Neural progenitor cell (in vitro differentiated cells): Measurements from ENCODE around the gene RHO. TPM values are rescaled to one million over a fixed set of nuclear protein-coding genes. Genes with fewer than 3 reads are reported as not detected.

Experiments
- DNase-seq: peaks from one replicate; pipeline ENCODE4 v3.0.0-alpha.2; 2016; ENCODE audit warnings: low spot score
- H2AFZ ChIP-seq: fragments of 200-600 bp; sonication (generic); replicated peaks from 2 replicates; pipeline ENCODE4 v1.6.1; 2016; ENCODE audit warnings: antibody characterized with exemption
- H3F3A ChIP-seq: fragments of 200-600 bp; sonication (generic); 2 replicates; pipeline ENCODE4 v1.6.1; 2016; ENCODE audit warnings: antibody characterized with exemption, low read depth
- H3K27ac ChIP-seq: fragments of 200-600 bp; sonication (generic); 2 replicates; pipeline ENCODE4 v1.5.1; 2016; ENCODE audit warnings: mild to moderate bottlenecking
- H3K27me3 ChIP-seq: fragments of 200-600 bp; sonication (generic); 2 replicates; pipeline ENCODE4 v1.6.1; 2016; ENCODE audit warnings: mild to moderate bottlenecking, moderate library complexity
- H3K36me3 ChIP-seq: fragments of 200-600 bp; sonication (generic); 2 replicates; pipeline ENCODE4 v1.5.1; 2016
- H3K4me1 ChIP-seq: fragments of 200-600 bp; sonication (generic); 2 replicates; pipeline ENCODE4 v1.6.1; 2016; ENCODE audit warnings: mixed run types
- H3K4me2 ChIP-seq: fragments of 200-600 bp; sonication (generic); 2 replicates; pipeline ENCODE4 v1.6.1; 2016
- H3K4me3 ChIP-seq: fragments of 200-600 bp; sonication (generic); 2 replicates; pipeline ENCODE4 v1.5.1; 2016
- H3K79me2 ChIP-seq: fragments of 200-600 bp; sonication (generic); 2 replicates; pipeline ENCODE4 v1.6.1; 2016; ENCODE audit warnings: low read depth
- H3K9ac ChIP-seq: fragments of 200-600 bp; sonication (generic); 2 replicates; pipeline ENCODE4 v1.6.1; 2016
- H3K9me3 ChIP-seq: fragments of 200-600 bp; sonication (generic); 2 replicates; pipeline ENCODE4 v1.5.1; 2016; ENCODE audit warnings: low read depth
- H4K20me1 ChIP-seq: fragments of 200-600 bp; sonication (generic); 2 replicates; pipeline ENCODE4 v1.6.1; 2016; ENCODE audit warnings: low read depth
- H3K27ac Mint-ChIP-seq: 3 replicates; pipeline ENCODE4 v1.8.0; 2021; ENCODE audit warnings: mixed read lengths
- H3K27me3 Mint-ChIP-seq: 2 replicates; pipeline ENCODE4 v1.8.0; 2022; ENCODE audit warnings: low read depth, mild to moderate bottlenecking, inconsistent platforms, moderate library complexity, mixed read lengths; ENCODE audit not compliant: insufficient read depth
- H3K36me3 Mint-ChIP-seq: 3 replicates; pipeline ENCODE4 v1.8.0; 2021; ENCODE audit warnings: mixed read lengths
- H3K4me1 Mint-ChIP-seq: 3 replicates; pipeline ENCODE4 v1.8.0; 2021; ENCODE audit warnings: mixed read lengths
- H3K4me3 Mint-ChIP-seq: 3 replicates; pipeline ENCODE4 v1.8.0; 2021; ENCODE audit warnings: mild to moderate bottlenecking, moderate library complexity, mixed read lengths
- H3K9me3 Mint-ChIP-seq: 3 replicates; pipeline ENCODE4 v1.8.0; 2020; ENCODE audit warnings: mixed read lengths
- EZH2 ChIP-seq: fragments of 200-600 bp; sonication (generic); IDR thresholded peaks from 2 replicates; pipeline ENCODE4 v1.6.1; 2017; ENCODE audit warnings: antibody characterized with exemption, mild to moderate bottlenecking, moderate library complexity
- EZH2phosphoT487 ChIP-seq: fragments of 200-600 bp; sonication (generic); IDR thresholded peaks from 2 replicates; pipeline ENCODE4 v1.6.1; 2017; ENCODE audit warnings: antibody characterized with exemption
- total RNA-seq: library from RNA; depleted of rRNA; stranded (reverse); fragments of >200 nt; gene quantifications from 2 replicates; pipeline ENCODE4 v1.2.3, GENCODE V29; 2015; ENCODE audit warnings: low replicate concordance
- TF ChIP-seq, protein P1 (sequence below): fragments of 200-600 bp; sonication (generic); IDR thresholded peaks from 2 replicates; pipeline ENCODE4 v1.5.1; 2017; ENCODE audit warnings: antibody characterized with exemption, mild to moderate bottlenecking

Gene RHO
- total RNA-seq, 1 donor from 2014 or later: not detected

- Histone ChIP-seq H3K4me3 (no peak overlapping the region), H3K27ac (no peak overlapping the region), H3K79me2 (no peaks in the 10 kb centered on the region), H3K9ac (no peak overlapping the region), H3K27me3 (no peaks in the 10 kb centered on the region), H2AFZ (no peak overlapping the region), H3K9me3 (no peaks in the 10 kb centered on the region), H3K36me3 (no peaks in the 10 kb centered on the region), H3F3A (no peaks in the 10 kb centered on the region), H4K20me1 (no peaks in the 10 kb centered on the region), H3K4me2 (no peak overlapping the region), H3K4me1 (no peaks in the 10 kb centered on the region)
- Mint-ChIP-seq H3K9me3 (no peaks in the 10 kb centered on the region), H3K27ac (no peak overlapping the region), H3K4me1 (no peaks in the 10 kb centered on the region), H3K27me3 (peaks cover 2% of the 10 kb centered on the region), H3K36me3 (peaks cover 29% of the 10 kb centered on the region), H3K4me3 (no peak overlapping the region)
- DNase-seq: no peak
- TF ChIP-seq, protein P1, sequence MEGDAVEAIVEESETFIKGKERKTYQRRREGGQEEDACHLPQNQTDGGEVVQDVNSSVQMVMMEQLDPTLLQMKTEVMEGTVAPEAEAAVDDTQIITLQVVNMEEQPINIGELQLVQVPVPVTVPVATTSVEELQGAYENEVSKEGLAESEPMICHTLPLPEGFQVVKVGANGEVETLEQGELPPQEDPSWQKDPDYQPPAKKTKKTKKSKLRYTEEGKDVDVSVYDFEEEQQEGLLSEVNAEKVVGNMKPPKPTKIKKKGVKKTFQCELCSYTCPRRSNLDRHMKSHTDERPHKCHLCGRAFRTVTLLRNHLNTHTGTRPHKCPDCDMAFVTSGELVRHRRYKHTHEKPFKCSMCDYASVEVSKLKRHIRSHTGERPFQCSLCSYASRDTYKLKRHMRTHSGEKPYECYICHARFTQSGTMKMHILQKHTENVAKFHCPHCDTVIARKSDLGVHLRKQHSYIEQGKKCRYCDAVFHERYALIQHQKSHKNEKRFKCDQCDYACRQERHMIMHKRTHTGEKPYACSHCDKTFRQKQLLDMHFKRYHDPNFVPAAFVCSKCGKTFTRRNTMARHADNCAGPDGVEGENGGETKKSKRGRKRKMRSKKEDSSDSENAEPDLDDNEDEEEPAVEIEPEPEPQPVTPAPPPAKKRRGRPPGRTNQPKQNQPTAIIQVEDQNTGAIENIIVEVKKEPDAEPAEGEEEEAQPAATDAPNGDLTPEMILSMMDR: no peak
- TF ChIP-seq EZH2: no peak
- TF ChIP-seq EZH2phosphoT487: no peak
Observed at GRCh38 chr3:129506231-129506742, 22.2 kb upstream of the RHO start.

- TF ChIP-seq EZH2phosphoT487 (no peak), EZH2 (no peak)
- TF ChIP-seq, protein P1: no peak
- no peaks in the 10 kb centered on the region for H3K4me1 ChIP-seq
- no peak overlapping the region for H3K4me3 ChIP-seq
- Mint-ChIP-seq H3K4me1 (peaks cover 3% of the 10 kb centered on the region), H3K36me3 (peaks cover 30% of the 10 kb centered on the region), H3K9me3 (no peaks in the 10 kb centered on the region), H3K4me3 (no peak overlapping the region), H3K27me3 (peaks cover 2% of the 10 kb centered on the region), H3K27ac (no peak overlapping the region)
- H2AFZ ChIP-seq: no peak overlapping the region
- H3K9me3 ChIP-seq: no peaks in the 10 kb centered on the region
- no peaks in the 10 kb centered on the region for H3F3A ChIP-seq
- H3K79me2 ChIP-seq: no peaks in the 10 kb centered on the region
- no peak overlapping the region for H3K27ac ChIP-seq
- no peak overlapping the region for H3K9ac ChIP-seq
- no peak overlapping the region for H3K4me2 ChIP-seq
- H3K27me3 ChIP-seq: no peaks in the 10 kb centered on the region
- DNase-seq: no peak
- no peaks in the 10 kb centered on the region for H3K36me3 ChIP-seq
- H4K20me1 ChIP-seq: no peaks in the 10 kb centered on the region
Observed at GRCh38 chr3:129507181-129507831, 21.1 kb upstream of the RHO start.

DNA sequence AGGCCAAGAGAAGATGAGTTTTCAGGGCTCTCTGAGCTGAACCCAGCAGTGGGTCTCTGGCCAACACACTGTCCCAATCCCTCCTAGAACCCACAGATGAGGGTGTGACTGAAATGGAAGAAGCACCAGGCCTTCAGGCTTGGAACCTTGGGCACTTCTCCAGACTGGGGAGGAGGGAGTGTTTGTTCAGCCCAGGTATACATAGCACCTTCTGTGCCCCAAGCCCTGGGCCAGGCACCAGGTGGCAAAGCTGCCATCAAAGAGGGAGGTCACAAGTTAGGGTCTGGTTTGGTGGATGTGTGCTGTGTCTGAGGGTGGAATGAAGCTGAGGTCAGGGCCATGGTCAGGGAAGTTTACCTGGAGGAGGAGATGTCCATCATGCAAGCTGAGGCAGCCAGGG, 15.8 kb upstream of the RHO start:
- Histone ChIP-seq H3F3A (no peaks in the 10 kb centered on the region), H3K27ac (no peak overlapping the region), H2AFZ (no peak overlapping the region), H3K27me3 (no peaks in the 10 kb centered on the region), H3K4me2 (no peak overlapping the region), H4K20me1 (no peaks in the 10 kb centered on the region), H3K9me3 (no peaks in the 10 kb centered on the region), H3K9ac (no peak overlapping the region), H3K36me3 (no peaks in the 10 kb centered on the region), H3K4me3 (no peak overlapping the region), H3K79me2 (no peaks in the 10 kb centered on the region), H3K4me1 (no peaks in the 10 kb centered on the region)
- DNase-seq: no peak
- Mint-ChIP-seq H3K36me3 (peaks cover 27% of the 10 kb centered on the region), H3K9me3 (no peaks in the 10 kb centered on the region), H3K27ac (peak overlapping the region; percentile 79), H3K4me1 (peaks cover 8% of the 10 kb centered on the region), H3K27me3 (peaks cover 2% of the 10 kb centered on the region), H3K4me3 (no peak overlapping the region)
- TF ChIP-seq EZH2: no peak
- TF ChIP-seq, protein P1: no peak
- TF ChIP-seq EZH2phosphoT487: no peak
